SK-N-SH (cell line): ENCODE measurements around the gene MAST2. TPM values are rescaled to one million over a fixed set of nuclear protein-coding genes. Genes with fewer than 3 reads are reported as not detected.
A peak's percentile ranks its signal among the peaks of the same experiment; 100 is the strongest.

Experiments
- CTCF ChIA-PET: fragments of 300-600, 350-600 bp; formaldehyde crosslinking; extraction: SDS; loops from one replicate; lab custom pipeline; 2021; lab: Yijun Ruan, JAX
- POLR2A ChIA-PET: fragments of 350-600 bp; sonication (Branson Sonifier 250); formaldehyde crosslinking; extraction: SDS; loops from one replicate; lab custom pipeline; 2020; ENCODE audit warnings: antibody characterized with exemption, inconsistent platforms; lab: Yijun Ruan, JAX
- DNase-seq: peaks from one replicate; pipeline ENCODE4 v3.0.0; 2012
- H2AFZ ChIP-seq: fragments of 200-600 bp; sonication (generic); 2 replicates; pipeline ENCODE4 v1.8.1; 2016; ENCODE audit warnings: antibody characterized with exemption, mild to moderate bottlenecking, low read depth
- H3F3A ChIP-seq: fragments of 200-600 bp; sonication (generic); replicated peaks from 2 replicates; pipeline ENCODE3; 2016; ENCODE audit warnings: antibody characterized with exemption, mild to moderate bottlenecking; ENCODE audit not compliant: insufficient read depth
- H3K27ac ChIP-seq, 2 experiments: fragments of 200-500 bp in 1 of 2; fragments of 200-600 bp in 1 of 2; sonication (Bioruptor generic) in 1 of 2; sonication (generic), shearing (Covaris generic) in 1 of 2; 2 replicates each; pipeline versions ENCODE4 v1.5.1 to v1.6.1; 2014 to 2016; ENCODE audit warnings: low read depth in 2 of 2, inconsistent platforms in 1 of 2, low read length in 1 of 2, mild to moderate bottlenecking in 1 of 2, mixed read lengths in 1 of 2
- H3K27me3 ChIP-seq: fragments of 200-600 bp; sonication (generic), shearing (Covaris generic); 2 replicates; pipeline ENCODE4 v1.6.1; 2016; ENCODE audit warnings: mixed run types; ENCODE audit not compliant: insufficient read depth
- H3K36me3 ChIP-seq, 2 experiments: fragments of 200-500 bp in 1 of 2; fragments of 200-600 bp in 1 of 2; sonication (Bioruptor generic) in 1 of 2; sonication (generic) in 1 of 2; replicated peaks in 1 of 2; 2 replicates each; pipeline versions ENCODE3 to v1.5.1; 2014 to 2016; ENCODE audit warnings: low read length in 1 of 2, mild to moderate bottlenecking in 1 of 2; ENCODE audit not compliant: insufficient read depth in 2 of 2, control insufficient read depth in 1 of 2
- H3K4me1 ChIP-seq, 2 experiments: fragments of 200-500 bp in 1 of 2; fragments of 200-600 bp in 1 of 2; sonication (Bioruptor generic) in 1 of 2; sonication (generic), shearing (Covaris generic) in 1 of 2; 2 replicates each; pipeline versions ENCODE4 v1.5.1 to v1.6.1; 2014 to 2016; ENCODE audit warnings: low read depth in 1 of 2, low read length in 1 of 2, mixed run types in 1 of 2; ENCODE audit not compliant: insufficient read depth in 2 of 2, control insufficient read depth in 1 of 2
- H3K4me2 ChIP-seq: fragments of 200-600 bp; sonication (generic), shearing (Covaris generic); 2 replicates; pipeline ENCODE4 v1.6.1; 2017; ENCODE audit warnings: mixed run types
- H3K4me3 ChIP-seq, 2 experiments: fragments of 200-500 bp in 1 of 2; fragments of 200-600 bp in 1 of 2; sonication (Bioruptor generic) in 1 of 2; sonication (generic), shearing (Covaris generic) in 1 of 2; 2 replicates each; pipeline versions ENCODE4 v1.5.1 to v1.8.1; 2014 to 2016; ENCODE audit warnings: low read depth in 2 of 2, inconsistent platforms in 1 of 2, low read length in 1 of 2, mild to moderate bottlenecking in 1 of 2, mixed read lengths in 1 of 2, moderate library complexity in 1 of 2
- H3K79me2 ChIP-seq: fragments of 200-600 bp; sonication (generic); 2 replicates; pipeline ENCODE4 v1.8.1; 2017; ENCODE audit warnings: mild to moderate bottlenecking; ENCODE audit not compliant: insufficient read depth
- H3K9ac ChIP-seq: fragments of 200-600 bp; sonication (generic); 2 replicates; pipeline ENCODE4 v1.6.1; 2017; ENCODE audit warnings: mixed run types
- H3K9me2 ChIP-seq: fragments of 200-600 bp; sonication (generic); 2 replicates; pipeline ENCODE4 v1.6.1; 2017; ENCODE audit warnings: mixed run types
- H3K9me3 ChIP-seq: fragments of 200-600 bp; sonication (generic); 2 replicates; pipeline ENCODE4 v1.6.1; 2017; ENCODE audit warnings: mixed run types, mild to moderate bottlenecking, moderate library complexity
- H4K20me1 ChIP-seq: fragments of 200-600 bp; sonication (generic); 2 replicates; pipeline ENCODE4 v1.6.1; 2017; ENCODE audit warnings: mild to moderate bottlenecking, mixed run types; ENCODE audit not compliant: insufficient read depth
- EP300 ChIP-seq, 2 experiments: IDR thresholded peaks; 2 replicates each; pipeline versions ENCODE4 v1.4.0 to v1.6.1; 2012; ENCODE audit warnings: borderline replicate concordance in 1 of 2, low read depth in 1 of 2, low read length in 1 of 2
- FOSL2 ChIP-seq: IDR thresholded peaks from 2 replicates; pipeline ENCODE4 v1.4.0; 2012; ENCODE audit warnings: low read depth, mild to moderate bottlenecking, moderate library complexity, borderline replicate concordance
- FOXJ3 ChIP-seq: sonication (generic); formaldehyde crosslinking; IDR thresholded peaks from 2 replicates; pipeline ENCODE4 v1.5.1; 2020; ENCODE audit warnings: mild to moderate bottlenecking, missing genetic modification reagents
- FOXM1 ChIP-seq: IDR thresholded peaks from 2 replicates; pipeline ENCODE4 v1.4.0; 2012; ENCODE audit warnings: low read depth, mild to moderate bottlenecking
- NFIC ChIP-seq: IDR thresholded peaks from 2 replicates; pipeline ENCODE4 v1.4.0; 2012; ENCODE audit warnings: borderline replicate concordance
- NRF1 ChIP-seq: IDR thresholded peaks from 2 replicates; pipeline ENCODE4 v1.6.1; 2012; ENCODE audit warnings: low read depth, mild to moderate bottlenecking, low read length
- POLR2AphosphoS5 ChIP-seq: IDR thresholded peaks from 2 replicates; pipeline ENCODE4 v1.6.1; 2012; ENCODE audit warnings: low read depth, low read length
- RFX5 ChIP-seq: IDR thresholded peaks from 2 replicates; pipeline ENCODE4 v1.6.1; 2012; ENCODE audit warnings: mild to moderate bottlenecking, improper control_type of control experiment, low read length
- TAF1 ChIP-seq: IDR thresholded peaks from 2 replicates; pipeline ENCODE4 v1.6.1; 2012; ENCODE audit warnings: low read depth, mild to moderate bottlenecking, low read length, moderate library complexity, borderline replicate concordance
- WGBS: methylation state at CpG from one replicate; pipeline ENCODE4 v1.1.6; 2017; ENCODE audit warnings: low lambda C conversion rate; 5-methylcytosine and 5-hydroxymethylcytosine counted together
- polyA plus RNA-seq, 3 experiments: library from polyadenylated mRNA; depleted of rRNA; stranded (reverse); fragments of >200 nt; gene quantifications; 2 replicates each; pipeline ENCODE4 v1.2.3, GENCODE V29; 2012
- TF ChIP-seq, protein P1 (sequence below): fragments of 200-600 bp; sonication (generic); IDR thresholded peaks from 2 replicates; pipeline ENCODE4 v1.6.1; 2017; ENCODE audit warnings: antibody characterized with exemption, mild to moderate bottlenecking, moderate library complexity
- TF ChIP-seq, protein P2 (sequence below): fragments of 150-350 bp; IDR thresholded peaks from 2 replicates; pipeline ENCODE4 v1.6.1; 2016; ENCODE audit warnings: mild to moderate bottlenecking, low read depth, low read length
- TF ChIP-seq, protein P3 (sequence below): IDR thresholded peaks from 2 replicates; pipeline ENCODE4 v1.4.0; 2012; ENCODE audit warnings: low read depth, borderline replicate concordance

Gene MAST2
- polyA plus RNA-seq, 1 of the 3 experiments (the other 2 are of a cell fraction), result 53.4 TPM

DNA sequence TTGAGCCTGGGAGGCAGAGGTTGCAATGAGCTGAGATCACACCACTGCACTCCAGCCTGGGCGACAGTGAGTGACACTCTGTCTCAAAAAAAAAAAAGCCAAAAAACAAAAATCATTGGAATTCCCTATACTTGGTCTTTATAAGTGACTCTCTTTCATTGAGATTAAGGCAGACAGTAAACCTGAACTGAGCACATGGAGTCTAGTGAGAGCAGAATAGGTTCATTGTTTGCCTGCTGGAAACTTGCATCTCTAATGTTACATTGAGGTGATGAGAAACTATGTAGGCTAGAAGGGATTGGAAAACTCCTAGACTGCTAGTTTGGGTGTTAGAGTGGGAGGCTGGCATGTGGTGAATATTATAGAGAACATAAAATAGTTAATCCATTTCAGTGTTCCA lies 25.4 kb downstream of the MAST2 start:
- no peak overlapping the region for H2AFZ ChIP-seq
- no peaks in the 10 kb centered on the region for H3K27me3 ChIP-seq
- WGBS, result 100% methylated on average over 1 of the region's 1 CpG
- H3K4me3 ChIP-seq, result no peak overlapping the region
- ChIA-PET CTCF (no interaction called here), POLR2A (no interaction called here)
- H3K9me3 ChIP-seq, result no peaks in the 10 kb centered on the region
- peaks cover 5% of the 10 kb centered on the region for H3F3A ChIP-seq
- no peak overlapping the region for H3K4me2 ChIP-seq
- no peak overlapping the region for H3K27ac ChIP-seq
- DNase-seq, result no peak
- H4K20me1 ChIP-seq, result no peaks in the 10 kb centered on the region
- no peak for TF ChIP-seq RFX5
- H3K9ac ChIP-seq, result no peak overlapping the region
- no peaks in the 10 kb centered on the region for H3K9me2 ChIP-seq
- peaks cover 13% of the 10 kb centered on the region; the same call in 1 of the 2 replicates for H3K79me2 ChIP-seq
- no peaks in the 10 kb centered on the region for H3K4me1 ChIP-seq
- peaks cover 0 to 42% of the 10 kb centered on the region in 2 experiments for H3K36me3 ChIP-seq

DNA sequence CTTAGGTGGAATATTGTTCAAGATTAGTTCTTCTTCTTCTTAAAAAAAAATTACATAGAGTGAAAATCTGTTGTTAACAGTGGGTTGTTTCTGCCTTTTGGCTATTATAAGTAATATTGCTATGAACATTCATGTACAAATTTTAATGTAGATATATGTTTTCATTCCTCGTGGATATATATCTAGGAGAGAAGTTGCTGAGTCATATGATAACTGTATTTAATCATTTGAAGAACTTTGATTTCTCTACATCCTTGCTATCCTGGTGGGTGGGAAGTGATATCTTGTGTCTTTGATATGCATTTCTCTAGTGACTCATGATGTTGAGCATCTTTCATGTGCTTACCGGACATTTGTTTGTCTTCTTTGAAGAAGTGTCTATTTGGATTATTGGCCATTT lies 29.9 kb downstream of the MAST2 start:
- CTCF ChIA-PET, result no interaction called here

DNA sequence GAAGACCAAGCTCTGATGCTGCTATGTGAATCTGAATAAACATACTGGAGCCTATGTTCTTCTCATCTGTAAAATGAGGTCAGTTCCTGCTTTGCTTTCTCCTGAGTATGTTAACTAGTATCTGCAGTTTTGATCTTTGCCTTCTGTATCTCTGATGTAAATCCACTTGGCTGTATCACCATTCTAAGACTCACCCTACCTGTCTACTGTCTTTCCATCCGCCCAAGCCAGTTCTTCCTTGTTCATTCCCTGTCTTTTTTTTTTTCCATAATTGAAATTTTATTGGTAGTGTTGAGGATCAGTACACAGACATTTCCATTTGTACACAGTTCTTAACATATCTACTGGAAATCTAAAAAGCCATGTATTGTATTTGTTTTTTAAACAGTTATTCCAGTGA lies 31.3 kb downstream of the MAST2 start:
- 88% methylated on average over 1 of the region's 1 CpG for WGBS
- Histone ChIP-seq H3K9ac (no peak overlapping the region), H3K27me3 (no peaks in the 10 kb centered on the region), H3K4me3 (no peak overlapping the region), H3K9me3 (no peaks in the 10 kb centered on the region), H3K4me1 (no peaks in the 10 kb centered on the region), H3K79me2 (peaks cover 14% of the 10 kb centered on the region; the same call in 1 of the 2 replicates), H3K4me2 (no peak overlapping the region), H2AFZ (no peak overlapping the region), H3K9me2 (no peaks in the 10 kb centered on the region), H4K20me1 (no peaks in the 10 kb centered on the region), H3K27ac (no peak overlapping the region), H3F3A (peaks cover 14% of the 10 kb centered on the region), H3K36me3 (peaks cover 3 to 31% of the 10 kb centered on the region in 2 experiments)
- ChIA-PET POLR2A (no interaction called here), CTCF (no interaction called here)
- DNase-seq, result no peak
- TF ChIP-seq POLR2AphosphoS5, result no peak
- TF ChIP-seq TAF1, result no peak
- no peak for TF ChIP-seq RFX5
- TF ChIP-seq FOSL2, result no peak
- no peak for TF ChIP-seq FOXJ3 (CRISPR knock-in tag)
- TF ChIP-seq, protein P1, sequence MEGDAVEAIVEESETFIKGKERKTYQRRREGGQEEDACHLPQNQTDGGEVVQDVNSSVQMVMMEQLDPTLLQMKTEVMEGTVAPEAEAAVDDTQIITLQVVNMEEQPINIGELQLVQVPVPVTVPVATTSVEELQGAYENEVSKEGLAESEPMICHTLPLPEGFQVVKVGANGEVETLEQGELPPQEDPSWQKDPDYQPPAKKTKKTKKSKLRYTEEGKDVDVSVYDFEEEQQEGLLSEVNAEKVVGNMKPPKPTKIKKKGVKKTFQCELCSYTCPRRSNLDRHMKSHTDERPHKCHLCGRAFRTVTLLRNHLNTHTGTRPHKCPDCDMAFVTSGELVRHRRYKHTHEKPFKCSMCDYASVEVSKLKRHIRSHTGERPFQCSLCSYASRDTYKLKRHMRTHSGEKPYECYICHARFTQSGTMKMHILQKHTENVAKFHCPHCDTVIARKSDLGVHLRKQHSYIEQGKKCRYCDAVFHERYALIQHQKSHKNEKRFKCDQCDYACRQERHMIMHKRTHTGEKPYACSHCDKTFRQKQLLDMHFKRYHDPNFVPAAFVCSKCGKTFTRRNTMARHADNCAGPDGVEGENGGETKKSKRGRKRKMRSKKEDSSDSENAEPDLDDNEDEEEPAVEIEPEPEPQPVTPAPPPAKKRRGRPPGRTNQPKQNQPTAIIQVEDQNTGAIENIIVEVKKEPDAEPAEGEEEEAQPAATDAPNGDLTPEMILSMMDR, result no peak
- no peak for TF ChIP-seq FOXM1
- no peak for TF ChIP-seq EP300 (IDR thresholded peaks at IDR 0.05; ENCODE audit: borderline replicate concordance in 1 of 2, low read depth in 1 of 2, low read length in 1 of 2)
- TF ChIP-seq, protein P2, sequence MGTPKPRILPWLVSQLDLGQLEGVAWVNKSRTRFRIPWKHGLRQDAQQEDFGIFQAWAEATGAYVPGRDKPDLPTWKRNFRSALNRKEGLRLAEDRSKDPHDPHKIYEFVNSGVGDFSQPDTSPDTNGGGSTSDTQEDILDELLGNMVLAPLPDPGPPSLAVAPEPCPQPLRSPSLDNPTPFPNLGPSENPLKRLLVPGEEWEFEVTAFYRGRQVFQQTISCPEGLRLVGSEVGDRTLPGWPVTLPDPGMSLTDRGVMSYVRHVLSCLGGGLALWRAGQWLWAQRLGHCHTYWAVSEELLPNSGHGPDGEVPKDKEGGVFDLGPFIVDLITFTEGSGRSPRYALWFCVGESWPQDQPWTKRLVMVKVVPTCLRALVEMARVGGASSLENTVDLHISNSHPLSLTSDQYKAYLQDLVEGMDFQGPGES, result no peak
- no peak for TF ChIP-seq NFIC
- TF ChIP-seq, protein P3, sequence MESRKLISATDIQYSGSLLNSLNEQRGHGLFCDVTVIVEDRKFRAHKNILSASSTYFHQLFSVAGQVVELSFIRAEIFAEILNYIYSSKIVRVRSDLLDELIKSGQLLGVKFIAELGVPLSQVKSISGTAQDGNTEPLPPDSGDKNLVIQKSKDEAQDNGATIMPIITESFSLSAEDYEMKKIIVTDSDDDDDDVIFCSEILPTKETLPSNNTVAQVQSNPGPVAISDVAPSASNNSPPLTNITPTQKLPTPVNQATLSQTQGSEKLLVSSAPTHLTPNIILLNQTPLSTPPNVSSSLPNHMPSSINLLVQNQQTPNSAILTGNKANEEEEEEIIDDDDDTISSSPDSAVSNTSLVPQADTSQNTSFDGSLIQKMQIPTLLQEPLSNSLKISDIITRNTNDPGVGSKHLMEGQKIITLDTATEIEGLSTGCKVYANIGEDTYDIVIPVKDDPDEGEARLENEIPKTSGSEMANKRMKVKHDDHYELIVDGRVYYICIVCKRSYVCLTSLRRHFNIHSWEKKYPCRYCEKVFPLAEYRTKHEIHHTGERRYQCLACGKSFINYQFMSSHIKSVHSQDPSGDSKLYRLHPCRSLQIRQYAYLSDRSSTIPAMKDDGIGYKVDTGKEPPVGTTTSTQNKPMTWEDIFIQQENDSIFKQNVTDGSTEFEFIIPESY, result no peak

More for the DNA sequence above, 29.9 kb downstream of the MAST2 start:
- Histone ChIP-seq H3K27ac (0 out of 4 replicates have a peak overlapping the region, but pooled peaks of 1 of the 2 experiments have one; percentile 14), H3K27me3 (no peaks in the 10 kb centered on the region), H3K9me3 (no peaks in the 10 kb centered on the region), H3K9me2 (no peaks in the 10 kb centered on the region), H3F3A (peaks cover 14% of the 10 kb centered on the region), H2AFZ (no peak overlapping the region), H3K4me1 (no peaks in the 10 kb centered on the region), H3K4me2 (no peak overlapping the region), H3K4me3 (no peak overlapping the region), H4K20me1 (no peaks in the 10 kb centered on the region), H3K79me2 (peaks cover 14% of the 10 kb centered on the region; the same call in 1 of the 2 replicates), H3K36me3 (peaks cover 3 to 36% of the 10 kb centered on the region in 2 experiments), H3K9ac (no peak overlapping the region)
- POLR2A ChIA-PET, result no interaction called here
- no peak for TF ChIP-seq EP300 (IDR thresholded peaks at IDR 0.05; ENCODE audit: borderline replicate concordance in 1 of 2, low read depth in 1 of 2, low read length in 1 of 2)
- no peak for TF ChIP-seq NRF1
- 73% methylated on average over 2 of the region's 2 CpGs for WGBS
- no peak for DNase-seq
